Left ventricle myocardium inferior (tissue), 1 donor: ENCODE measurements around the gene ERCC4. TPM values are rescaled to one million over a fixed set of nuclear protein-coding genes. Genes with fewer than 3 reads are reported as not detected.

Experiments
- DNase-seq: peaks from one replicate; pipeline ENCODE4 v3.0.0-alpha.2; 2020
- H3K27ac ChIP-seq: fragments of 200-600 bp; replicated peaks from 2 replicates; pipeline ENCODE4 v1.8.0; 2021
- H3K27me3 ChIP-seq: fragments of 200-600 bp; 2 replicates; pipeline ENCODE4 v1.8.0; 2021; ENCODE audit warnings: low read depth
- H3K36me3 ChIP-seq: fragments of 200-600 bp; 2 replicates; pipeline ENCODE4 v1.8.0; 2021
- H3K4me1 ChIP-seq: fragments of 200-600 bp; 2 replicates; pipeline ENCODE4 v1.8.0; 2021
- H3K4me3 ChIP-seq: fragments of 200-600 bp; 2 replicates; pipeline ENCODE4 v1.8.0; 2021; ENCODE audit warnings: mild to moderate bottlenecking, moderate library complexity
- H3K9me3 ChIP-seq: fragments of 200-600 bp; replicated peaks from 2 replicates; pipeline ENCODE4 v1.8.0; 2021
- intact Hi-C: fragments of 100-400 bp; cut with micrococcal nuclease; formaldehyde crosslinking; loops from one replicate; pipeline ENCODE4 v1.11.0; 2022
- total RNA-seq: library from RNA; stranded (reverse); fragmentation: NEBNext Ultra II Directional; extraction: Animal tissue kit (Norgen Biotek cat#: 25700); gene quantifications from one replicate; pipeline ENCODE4 v1.2.1, GENCODE V29; 2021
- TF ChIP-seq, protein P1 (sequence below): fragments of 200-600 bp; IDR thresholded peaks from 2 replicates; pipeline ENCODE4 v1.8.0; 2021; ENCODE audit warnings: antibody characterized with exemption, mild to moderate bottlenecking, borderline replicate concordance
- donor health status: DM: no; HTN: yes; CAD: no; lungs with severe emphysema.

Gene ERCC4
- total RNA-seq, 1 donor from 2014 or later: 8.2 TPM

DNA sequence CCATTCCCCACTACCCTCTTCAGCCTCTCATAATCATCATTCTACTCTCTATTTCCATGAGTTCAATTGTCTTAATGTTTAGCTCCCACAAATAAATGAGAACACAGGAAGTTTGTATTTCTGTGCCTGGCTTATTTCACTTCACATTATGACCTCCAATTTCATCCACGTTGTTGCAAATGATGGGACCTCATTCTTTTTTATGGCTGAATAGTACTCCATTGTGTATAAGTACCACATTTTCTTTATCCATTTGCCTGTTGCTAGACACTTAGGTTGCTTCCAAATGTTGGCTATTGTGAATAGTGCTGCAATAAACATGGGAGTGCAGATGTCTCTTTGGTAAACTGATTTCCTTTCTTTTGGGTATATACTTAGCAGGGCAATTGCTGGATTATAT is 42.3 kb downstream of the ERCC4 start:
- Histone ChIP-seq H3K4me3 (no peak overlapping the region), H3K27ac (no peak overlapping the region), H3K36me3 (no peaks in the 10 kb centered on the region), H3K27me3 (no peaks in the 10 kb centered on the region), H3K4me1 (peaks cover 8% of the 10 kb centered on the region), H3K9me3 (peaks cover 2% of the 10 kb centered on the region)
- intact Hi-C loops: no loop called here
- DNase-seq: no peak
- TF ChIP-seq, protein P1, sequence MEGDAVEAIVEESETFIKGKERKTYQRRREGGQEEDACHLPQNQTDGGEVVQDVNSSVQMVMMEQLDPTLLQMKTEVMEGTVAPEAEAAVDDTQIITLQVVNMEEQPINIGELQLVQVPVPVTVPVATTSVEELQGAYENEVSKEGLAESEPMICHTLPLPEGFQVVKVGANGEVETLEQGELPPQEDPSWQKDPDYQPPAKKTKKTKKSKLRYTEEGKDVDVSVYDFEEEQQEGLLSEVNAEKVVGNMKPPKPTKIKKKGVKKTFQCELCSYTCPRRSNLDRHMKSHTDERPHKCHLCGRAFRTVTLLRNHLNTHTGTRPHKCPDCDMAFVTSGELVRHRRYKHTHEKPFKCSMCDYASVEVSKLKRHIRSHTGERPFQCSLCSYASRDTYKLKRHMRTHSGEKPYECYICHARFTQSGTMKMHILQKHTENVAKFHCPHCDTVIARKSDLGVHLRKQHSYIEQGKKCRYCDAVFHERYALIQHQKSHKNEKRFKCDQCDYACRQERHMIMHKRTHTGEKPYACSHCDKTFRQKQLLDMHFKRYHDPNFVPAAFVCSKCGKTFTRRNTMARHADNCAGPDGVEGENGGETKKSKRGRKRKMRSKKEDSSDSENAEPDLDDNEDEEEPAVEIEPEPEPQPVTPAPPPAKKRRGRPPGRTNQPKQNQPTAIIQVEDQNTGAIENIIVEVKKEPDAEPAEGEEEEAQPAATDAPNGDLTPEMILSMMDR: no peak

GRCh38 chr16:13968835-13969234 is 48.9 kb downstream of the ERCC4 start:
- no peaks in the 10 kb centered on the region for H3K4me1 ChIP-seq
- H3K9me3 ChIP-seq: peaks cover 22% of the 10 kb centered on the region
- intact Hi-C loops: no loop called here
- H3K36me3 ChIP-seq: no peaks in the 10 kb centered on the region
- H3K4me3 ChIP-seq: no peak overlapping the region
- H3K27me3 ChIP-seq: no peaks in the 10 kb centered on the region
- TF ChIP-seq, protein P1: no peak
- H3K27ac ChIP-seq: no peak overlapping the region
- no peak for DNase-seq

DNA sequence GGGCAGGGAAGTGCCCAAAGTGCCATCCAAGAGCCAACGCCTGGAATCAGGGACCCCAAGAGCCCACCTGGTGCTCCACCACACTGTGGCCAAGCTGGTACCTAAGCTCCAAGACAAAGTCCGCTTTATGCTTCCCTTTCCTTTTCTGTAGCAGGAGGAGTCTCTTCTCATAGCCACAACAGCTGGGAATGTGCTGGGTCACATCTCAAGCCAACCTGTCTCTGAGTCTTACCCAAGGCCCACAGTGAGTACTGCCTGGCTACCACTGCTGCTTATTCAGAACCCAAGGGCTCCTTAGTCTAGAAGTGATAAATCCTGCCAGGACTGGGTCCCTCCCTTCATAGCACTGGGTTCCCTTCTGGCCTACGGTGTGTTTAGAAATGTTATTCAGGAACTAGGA is 49.8 kb downstream of the ERCC4 start:
- Histone ChIP-seq H3K4me3 (no peak overlapping the region), H3K4me1 (no peaks in the 10 kb centered on the region), H3K27ac (no peak overlapping the region), H3K27me3 (no peaks in the 10 kb centered on the region), H3K36me3 (no peaks in the 10 kb centered on the region), H3K9me3 (peaks cover 22% of the 10 kb centered on the region)
- no peak for DNase-seq
- intact Hi-C loops: no loop called here
- TF ChIP-seq, protein P1: no peak

DNA sequence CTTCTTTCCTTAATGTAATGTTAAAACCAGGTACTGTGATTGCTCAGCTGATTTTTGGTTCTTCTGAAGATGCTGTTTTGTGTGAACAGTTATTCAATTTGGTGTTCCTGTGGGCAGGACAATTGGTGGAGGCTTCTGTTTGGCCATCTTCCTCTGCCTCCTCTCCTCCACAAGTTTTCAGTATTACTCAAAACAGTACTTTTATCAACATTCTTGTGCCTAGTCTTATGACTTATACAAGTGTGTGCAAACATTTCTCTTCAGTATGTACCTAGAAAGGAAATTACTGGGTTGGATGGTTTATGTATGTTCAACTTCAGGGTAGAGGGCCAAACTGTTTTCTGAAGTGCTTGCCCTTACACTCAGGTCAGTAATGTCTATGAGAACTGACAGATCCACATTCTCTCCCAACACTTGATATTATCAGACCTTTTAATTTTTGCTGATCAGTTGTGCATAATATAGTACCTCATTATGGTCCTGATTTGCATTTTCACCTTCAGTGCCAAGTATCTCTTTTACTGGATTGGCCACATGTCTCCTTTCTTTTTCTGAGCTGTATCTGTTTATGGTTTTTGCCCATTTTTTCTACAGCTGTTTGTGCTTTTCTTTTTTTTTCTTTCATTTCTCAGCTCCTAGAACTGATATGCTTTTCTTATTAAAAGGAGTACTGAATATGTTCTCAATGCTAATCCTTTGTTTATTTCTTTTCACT is 50.9 kb downstream of the ERCC4 start:
- Histone ChIP-seq H3K4me1 (no peaks in the 10 kb centered on the region), H3K9me3 (peaks cover 22% of the 10 kb centered on the region), H3K4me3 (no peak overlapping the region), H3K27ac (no peak overlapping the region), H3K36me3 (no peaks in the 10 kb centered on the region), H3K27me3 (no peaks in the 10 kb centered on the region)
- TF ChIP-seq, protein P1: no peak
- no peak for DNase-seq
- intact Hi-C loops: no loop called here

DNA sequence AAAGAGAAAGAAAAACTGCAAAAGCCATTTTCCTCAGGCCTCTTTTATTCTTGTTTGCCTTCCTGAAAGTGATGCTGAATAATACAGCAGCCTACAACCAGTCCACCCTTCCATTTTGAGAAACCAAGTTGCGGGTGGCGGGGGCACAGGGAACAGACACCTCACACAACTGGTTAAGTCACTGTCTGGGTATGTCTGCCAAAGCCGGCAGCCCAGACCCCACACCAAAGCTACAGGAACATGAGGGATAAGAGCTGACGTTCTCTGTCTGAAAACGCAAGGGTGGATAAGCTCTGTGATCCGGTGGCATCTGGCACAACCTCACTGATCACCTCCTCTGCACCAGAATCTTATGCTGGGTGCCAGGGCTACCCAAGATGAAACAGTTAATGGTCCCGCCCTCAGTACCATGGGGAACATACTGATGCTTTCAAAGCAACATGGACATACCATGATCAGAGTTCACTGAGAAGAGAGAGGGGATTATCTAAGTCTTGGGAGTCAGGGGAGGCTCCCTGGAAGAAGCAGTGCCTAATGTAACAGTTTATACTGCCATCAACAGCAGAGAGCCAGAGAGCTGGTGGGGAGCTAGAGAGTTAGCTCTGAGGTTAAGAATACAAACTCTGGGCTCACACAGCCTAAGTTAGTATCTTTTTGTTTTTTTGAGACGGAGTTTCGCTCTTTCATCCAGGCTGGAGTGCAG is 53.5 kb downstream of the ERCC4 start:
- no peak overlapping the region for H3K4me3 ChIP-seq
- no peaks in the 10 kb centered on the region for H3K36me3 ChIP-seq
- no peaks in the 10 kb centered on the region for H3K27me3 ChIP-seq
- peaks cover 8% of the 10 kb centered on the region for H3K9me3 ChIP-seq
- intact Hi-C loops: no loop called here
- TF ChIP-seq, protein P1: no peak
- DNase-seq: no peak
- H3K27ac ChIP-seq: no peak overlapping the region
- no peaks in the 10 kb centered on the region for H3K4me1 ChIP-seq
